Breast epithelium (tissue), 3 donors: ENCODE data around the gene DPH1.

Source experiments
- POLR2A ChIP-seq: fragments of 450-650 bp; IDR thresholded peaks from one replicate; pipeline ENCODE4 v1.6.1; 2016; ENCODE audit warnings: antibody characterized with exemption, mild to moderate bottlenecking, moderate library complexity
- POLR2AphosphoS5 ChIP-seq, 3 donors: sonication (generic); formaldehyde crosslinking; IDR thresholded peaks; one replicate each; pipeline ENCODE4 v1.6.1; 2017; ENCODE audit warnings: antibody characterized with exemption in 3 of 3
- TF ChIP-seq, protein P1 (sequence below), 3 donors: fragments of 450-650 bp; IDR thresholded peaks; one replicate each; pipeline ENCODE4 v1.5.1; 2016 to 2017; ENCODE audit warnings: antibody characterized with exemption in 3 of 3, mild to moderate bottlenecking in 3 of 3, moderate library complexity in 3 of 3

DNA sequence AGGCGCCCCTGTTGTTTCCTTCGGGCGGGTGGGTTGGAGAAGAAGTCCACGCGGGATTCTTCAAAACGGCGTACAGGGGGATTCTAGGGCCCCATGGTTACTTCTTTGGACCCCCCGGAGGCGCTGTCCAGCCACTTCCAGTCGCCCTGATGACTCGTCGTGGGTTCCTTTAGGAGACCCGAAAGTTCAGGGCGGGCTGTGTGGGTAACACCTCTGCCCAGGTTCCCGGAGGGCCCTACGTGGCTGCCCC, 24.2 kb downstream of the DPH1 start:
- TF ChIP-seq, protein P1, sequence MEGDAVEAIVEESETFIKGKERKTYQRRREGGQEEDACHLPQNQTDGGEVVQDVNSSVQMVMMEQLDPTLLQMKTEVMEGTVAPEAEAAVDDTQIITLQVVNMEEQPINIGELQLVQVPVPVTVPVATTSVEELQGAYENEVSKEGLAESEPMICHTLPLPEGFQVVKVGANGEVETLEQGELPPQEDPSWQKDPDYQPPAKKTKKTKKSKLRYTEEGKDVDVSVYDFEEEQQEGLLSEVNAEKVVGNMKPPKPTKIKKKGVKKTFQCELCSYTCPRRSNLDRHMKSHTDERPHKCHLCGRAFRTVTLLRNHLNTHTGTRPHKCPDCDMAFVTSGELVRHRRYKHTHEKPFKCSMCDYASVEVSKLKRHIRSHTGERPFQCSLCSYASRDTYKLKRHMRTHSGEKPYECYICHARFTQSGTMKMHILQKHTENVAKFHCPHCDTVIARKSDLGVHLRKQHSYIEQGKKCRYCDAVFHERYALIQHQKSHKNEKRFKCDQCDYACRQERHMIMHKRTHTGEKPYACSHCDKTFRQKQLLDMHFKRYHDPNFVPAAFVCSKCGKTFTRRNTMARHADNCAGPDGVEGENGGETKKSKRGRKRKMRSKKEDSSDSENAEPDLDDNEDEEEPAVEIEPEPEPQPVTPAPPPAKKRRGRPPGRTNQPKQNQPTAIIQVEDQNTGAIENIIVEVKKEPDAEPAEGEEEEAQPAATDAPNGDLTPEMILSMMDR (IDR thresholded peaks at IDR 0.05), result no peak
- TF ChIP-seq POLR2AphosphoS5 (IDR thresholded peaks at IDR 0.05) (no peak), POLR2A (no peak)
